Epithelial cell of esophagus (primary cell): Measurements from ENCODE around the gene PDGFC.
A peak's percentile ranks its signal among the peaks of the same experiment; 100 is the strongest.

Source experiments
- DNase-seq: peaks from one replicate; pipeline ENCODE4 v3.0.0; 2010; ENCODE audit warnings: low read depth
- H3K4me3 ChIP-seq: 2 replicates; pipeline ENCODE4 v1.5.1; 2011; ENCODE audit warnings: mild to moderate bottlenecking, low read length, control low read depth
- TF ChIP-seq, protein P1 (sequence below): IDR thresholded peaks from 2 replicates; pipeline ENCODE4 v1.5.1; 2011; ENCODE audit warnings: low read depth, mild to moderate bottlenecking, low read length, control low read depth, inconsistent platforms; ENCODE audit not compliant: insufficient read depth; ENCODE audit errors: missing control alignments

The PDGFC gene

DNA sequence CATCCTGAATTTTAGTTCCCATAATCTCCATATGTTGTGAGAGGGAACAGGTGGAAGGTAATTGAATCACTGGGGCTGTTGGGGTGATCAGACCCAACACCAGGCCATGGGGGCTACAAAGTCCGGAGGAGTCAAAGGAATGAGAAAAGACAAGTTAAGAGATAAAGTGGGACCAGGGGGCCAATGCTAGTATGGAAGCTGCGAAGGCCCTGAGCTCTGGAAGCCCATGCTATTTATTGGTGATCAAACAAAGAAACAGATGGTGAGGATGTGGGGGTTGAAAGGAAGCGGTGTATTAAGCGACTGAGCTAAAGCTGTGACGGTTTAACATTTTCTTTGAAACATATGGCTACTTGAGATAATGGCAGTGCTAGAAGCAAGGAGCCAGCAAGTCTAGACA is 132.8 kb downstream of the PDGFC start:
- DNase-seq, result peak; percentile 31
- no peak overlapping the region for H3K4me3 ChIP-seq
- TF ChIP-seq, protein P1, sequence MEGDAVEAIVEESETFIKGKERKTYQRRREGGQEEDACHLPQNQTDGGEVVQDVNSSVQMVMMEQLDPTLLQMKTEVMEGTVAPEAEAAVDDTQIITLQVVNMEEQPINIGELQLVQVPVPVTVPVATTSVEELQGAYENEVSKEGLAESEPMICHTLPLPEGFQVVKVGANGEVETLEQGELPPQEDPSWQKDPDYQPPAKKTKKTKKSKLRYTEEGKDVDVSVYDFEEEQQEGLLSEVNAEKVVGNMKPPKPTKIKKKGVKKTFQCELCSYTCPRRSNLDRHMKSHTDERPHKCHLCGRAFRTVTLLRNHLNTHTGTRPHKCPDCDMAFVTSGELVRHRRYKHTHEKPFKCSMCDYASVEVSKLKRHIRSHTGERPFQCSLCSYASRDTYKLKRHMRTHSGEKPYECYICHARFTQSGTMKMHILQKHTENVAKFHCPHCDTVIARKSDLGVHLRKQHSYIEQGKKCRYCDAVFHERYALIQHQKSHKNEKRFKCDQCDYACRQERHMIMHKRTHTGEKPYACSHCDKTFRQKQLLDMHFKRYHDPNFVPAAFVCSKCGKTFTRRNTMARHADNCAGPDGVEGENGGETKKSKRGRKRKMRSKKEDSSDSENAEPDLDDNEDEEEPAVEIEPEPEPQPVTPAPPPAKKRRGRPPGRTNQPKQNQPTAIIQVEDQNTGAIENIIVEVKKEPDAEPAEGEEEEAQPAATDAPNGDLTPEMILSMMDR, result no peak

DNA sequence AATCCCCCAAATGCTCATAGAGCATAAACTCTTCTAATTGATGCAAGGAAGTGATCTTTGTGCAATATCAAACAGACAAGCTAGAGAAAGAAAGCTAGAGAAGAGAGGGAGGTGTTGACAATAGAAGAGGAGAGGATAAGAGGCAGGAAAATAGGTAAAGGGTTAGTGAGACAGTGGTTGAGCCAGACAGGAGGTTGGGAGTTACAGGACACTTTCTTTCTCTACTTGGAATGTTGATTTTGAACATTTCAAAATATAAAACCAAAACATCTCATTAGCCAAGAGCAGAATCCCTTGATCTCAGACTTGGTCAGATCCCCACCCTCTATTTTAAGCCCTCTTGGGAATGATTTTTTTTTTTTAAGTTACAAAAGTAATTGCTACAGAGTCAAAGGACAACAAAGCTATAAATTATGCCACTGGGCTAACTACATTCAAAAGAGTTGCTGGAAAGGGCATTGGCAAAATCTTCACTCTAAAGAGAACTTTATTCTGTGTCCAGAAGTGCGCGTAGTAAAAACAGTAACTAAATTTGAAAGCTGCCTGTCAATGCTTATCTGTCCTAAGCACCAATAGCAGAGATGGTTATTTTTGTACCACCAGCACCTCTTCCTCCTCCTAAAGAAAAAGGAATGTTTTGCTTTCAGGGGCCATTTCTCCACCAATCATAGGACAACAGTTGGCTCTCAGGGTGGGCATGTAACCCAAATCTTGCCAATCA is 133.8 kb downstream of the PDGFC start:
- TF ChIP-seq, protein P1, result no peak
- no peak for DNase-seq
- H3K4me3 ChIP-seq, result no peak overlapping the region

DNA sequence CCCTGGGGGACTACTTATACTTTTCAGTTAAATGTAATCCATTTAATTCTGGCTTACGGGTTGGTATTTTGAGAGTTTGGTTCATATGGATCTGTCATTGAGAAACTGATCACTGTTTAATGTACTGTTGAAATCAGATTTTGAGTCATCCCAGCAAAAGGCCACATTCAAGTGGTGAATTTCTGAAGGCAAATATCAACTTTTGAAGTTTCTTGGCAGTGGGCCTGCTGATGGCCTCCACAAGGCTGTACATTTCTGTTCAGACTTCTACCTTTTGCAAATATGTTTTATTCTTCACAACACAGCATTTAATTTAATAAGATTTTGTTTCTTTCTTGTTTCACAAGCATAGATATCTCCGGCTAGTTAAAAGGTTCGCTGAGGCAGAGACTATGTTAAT is 138.7 kb downstream of the PDGFC start:
- TF ChIP-seq, protein P1, result no peak
- no peak overlapping the region for H3K4me3 ChIP-seq
- no peak for DNase-seq

DNA sequence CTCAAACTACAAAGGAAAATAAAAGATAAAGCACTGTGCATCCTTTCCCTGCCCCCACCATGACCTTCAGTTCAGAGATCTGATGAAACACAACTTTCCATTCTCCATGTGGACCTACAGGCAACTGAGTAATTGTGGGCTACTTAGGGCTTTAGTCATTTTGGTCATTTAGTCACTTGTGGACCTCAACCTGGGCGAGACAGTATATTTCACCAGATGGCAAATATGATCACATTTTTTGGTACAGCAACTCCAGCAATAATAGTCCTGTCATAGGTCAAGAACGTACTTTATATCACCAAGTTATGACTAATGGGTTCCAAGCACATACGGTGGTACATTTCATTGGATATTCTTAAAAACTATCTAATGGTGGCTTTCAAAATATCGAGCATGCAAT is 141.2 kb downstream of the PDGFC start:
- no peak overlapping the region for H3K4me3 ChIP-seq
- TF ChIP-seq, protein P1, result no peak
- peak; percentile 33 for DNase-seq

DNA sequence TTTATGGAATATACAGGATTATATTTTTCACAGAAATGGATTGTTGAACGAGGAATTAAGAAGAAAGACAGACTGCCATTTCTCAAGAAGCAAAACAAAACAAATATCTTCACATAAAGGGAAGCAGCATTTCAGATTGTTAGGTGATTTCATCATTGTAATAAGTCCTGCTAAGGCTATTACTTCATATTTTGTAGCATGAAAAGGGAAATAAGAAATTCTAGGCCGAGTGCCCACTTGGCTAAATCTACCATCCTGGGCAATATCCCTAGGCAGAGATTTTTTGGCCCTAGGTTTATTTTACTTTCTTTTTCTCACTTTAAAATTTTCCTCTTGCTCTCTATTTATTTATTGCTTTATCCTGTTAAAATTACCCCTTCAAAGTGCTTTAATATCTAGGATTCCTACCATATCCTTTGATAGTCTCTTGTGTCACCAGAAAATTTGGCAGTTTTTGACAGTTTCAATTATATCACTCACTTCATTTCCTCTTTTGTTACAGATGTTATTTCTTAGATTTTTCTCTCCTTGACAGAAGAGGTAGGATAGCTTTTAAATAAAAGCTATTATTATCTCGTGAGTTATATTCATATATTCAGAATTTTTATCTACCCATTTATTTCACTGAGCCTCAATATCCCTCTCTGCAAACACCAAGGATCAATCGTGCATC is 142.3 kb downstream of the PDGFC start:
- DNase-seq, result peak; percentile 4

DNA sequence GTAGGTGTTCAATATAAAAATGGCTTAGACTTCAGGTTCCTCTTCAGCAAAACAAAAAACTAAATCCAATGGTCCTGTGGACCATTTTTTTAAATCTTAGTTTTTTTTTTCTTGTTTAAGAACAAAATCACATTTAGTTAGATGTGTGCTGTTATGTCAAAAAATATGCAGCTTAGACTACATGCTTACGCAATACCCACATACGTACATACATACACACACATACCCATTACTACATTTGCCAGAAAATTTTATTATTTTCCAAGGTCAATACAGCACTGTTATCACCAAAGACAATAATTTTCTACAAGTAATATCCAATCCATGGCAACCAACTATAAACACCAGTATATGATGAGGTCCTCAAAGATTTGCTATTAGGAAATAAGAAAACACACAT is 144.1 kb downstream of the PDGFC start:
- no peak for DNase-seq
- TF ChIP-seq, protein P1, result no peak
- H3K4me3 ChIP-seq, result no peak overlapping the region

More for the DNA sequence above, 142.3 kb downstream of the PDGFC start:
- no peak overlapping the region for H3K4me3 ChIP-seq
- TF ChIP-seq, protein P1, result no peak
